Activated CD8-positive, alpha-beta T cell treated with anti-CD3 and anti-CD28 coated beads for 36 hours (primary cell): ENCODE data around the gene KATNB1. TPM values are rescaled to one million over a fixed set of nuclear protein-coding genes. Genes with fewer than 3 reads are reported as not detected.

ENCODE experiments used
- ATAC-seq: fragments of 200-7000 bp; cut with Tn5 transposase; one replicate; pipeline ENCODE4 v1.10.0; 2021; ENCODE audit warnings: mild to moderate bottlenecking, moderate library complexity
- CTCF ChIA-PET: fragments of 350-600 bp; sonication (Branson Sonifier 250); formaldehyde crosslinking; loops from one replicate; lab custom pipeline; 2021; ENCODE audit warnings: antibody characterized with exemption; lab: Charles Lee
- POLR2A ChIA-PET: fragments of 350-600 bp; sonication (Branson Sonifier 250); formaldehyde crosslinking; loops from one replicate; lab custom pipeline; 2021; ENCODE audit warnings: antibody characterized with exemption; lab: Charles Lee
- DNase-seq: peaks from one replicate; pipeline ENCODE4 v3.0.0-alpha.2; 2020
- H3K27ac Mint-ChIP-seq: one replicate; pipeline ENCODE4 v1.8.0; 2021; ENCODE audit warnings: mild to moderate bottlenecking, mixed read lengths
- H3K27me3 Mint-ChIP-seq: one replicate; pipeline ENCODE4 v1.8.0; 2021; ENCODE audit warnings: mixed read lengths
- H3K36me3 Mint-ChIP-seq: one replicate; pipeline ENCODE4 v1.8.0; 2021; ENCODE audit warnings: low read depth, mixed read lengths
- H3K4me1 Mint-ChIP-seq: one replicate; pipeline ENCODE4 v1.8.0; 2021; ENCODE audit warnings: low read depth, mixed read lengths
- H3K4me3 Mint-ChIP-seq: one replicate; pipeline ENCODE4 v1.8.0; 2021; ENCODE audit warnings: mild to moderate bottlenecking, moderate library complexity, mixed read lengths
- H3K9me3 Mint-ChIP-seq: one replicate; pipeline ENCODE4 v1.8.0; 2021; ENCODE audit warnings: mixed read lengths
- CTCF ChIP-seq: fragments of 200-600 bp; IDR thresholded peaks from one replicate; pipeline ENCODE4 v1.8.0; 2022; ENCODE audit warnings: antibody characterized with exemption, mild to moderate bottlenecking
- intact Hi-C: fragments of 100-400 bp; cut with micrococcal nuclease; formaldehyde crosslinking; loops from one replicate; pipeline ENCODE4 v1.10.0; 2022
- total RNA-seq, 2 experiments: library from RNA; stranded (reverse); gene quantifications; one replicate each; pipeline ENCODE4 v1.2.3, GENCODE V29; 2021

The KATNB1 gene
- total RNA-seq, 2 experiments from 2014 or later = 35.1 to 39.6 TPM

GRCh38 chr16:57783116-57783515, 47.5 kb downstream of the KATNB1 start:
- no peaks in the 10 kb centered on the region for H3K27me3 Mint-ChIP-seq
- CTCF ChIA-PET = interaction anchor here (0.7 to 1.6 kb wide), 3 partner anchors 12 to 134 kb away, joined by 3 read pairs; no protein-coding TSS in a partner anchor
- no peaks in the 10 kb centered on the region for H3K4me1 Mint-ChIP-seq
- DNase-seq = no peak
- H3K27ac Mint-ChIP-seq = no peak overlapping the region
- POLR2A ChIA-PET = no interaction called here
- H3K4me3 Mint-ChIP-seq = no peak overlapping the region
- ATAC-seq = no peak
- H3K9me3 Mint-ChIP-seq = no peaks in the 10 kb centered on the region
- intact Hi-C loops = no loop called here
- no peaks in the 10 kb centered on the region for H3K36me3 Mint-ChIP-seq
- no peak for TF ChIP-seq CTCF

- Mint-ChIP-seq H3K4me1 (no peaks in the 10 kb centered on the region), H3K4me3 (no peak overlapping the region), H3K9me3 (no peaks in the 10 kb centered on the region), H3K36me3 (no peaks in the 10 kb centered on the region), H3K27ac (no peak overlapping the region), H3K27me3 (no peaks in the 10 kb centered on the region)
- intact Hi-C loops = no loop called here
- ChIA-PET CTCF (no interaction called here), POLR2A (no interaction called here)
- no peak for TF ChIP-seq CTCF
- ATAC-seq (no peak), DNase-seq (no peak)
These were observed 48.3 kb downstream of the KATNB1 start for GRCh38 chr16:57783883-57784282.

GRCh38 chr16:57784334-57784733, 48.8 kb downstream of the KATNB1 start:
- H3K4me3 Mint-ChIP-seq = no peak overlapping the region
- no peaks in the 10 kb centered on the region for H3K4me1 Mint-ChIP-seq
- no peak overlapping the region for H3K27ac Mint-ChIP-seq
- no peaks in the 10 kb centered on the region for H3K9me3 Mint-ChIP-seq
- ATAC-seq (no peak), DNase-seq (no peak)
- no peak for TF ChIP-seq CTCF
- POLR2A ChIA-PET = no interaction called here
- CTCF ChIA-PET = no interaction called here
- no peaks in the 10 kb centered on the region for H3K27me3 Mint-ChIP-seq
- H3K36me3 Mint-ChIP-seq = no peaks in the 10 kb centered on the region
- intact Hi-C loops = no loop called here

GRCh38 chr16:57785385-57785784, 49.8 kb downstream of the KATNB1 start:
- Mint-ChIP-seq H3K36me3 (no peaks in the 10 kb centered on the region), H3K27me3 (no peaks in the 10 kb centered on the region), H3K9me3 (no peaks in the 10 kb centered on the region), H3K4me3 (no peak overlapping the region), H3K27ac (no peak overlapping the region), H3K4me1 (no peaks in the 10 kb centered on the region)
- intact Hi-C loops = no loop called here
- no peak for DNase-seq
- ATAC-seq = no peak
- POLR2A ChIA-PET = interaction anchor here (1.3 kb wide), 1 partner anchor 40 kb away, joined by 3 read pairs; no protein-coding TSS in a partner anchor
- CTCF ChIA-PET = no interaction called here
- TF ChIP-seq CTCF = no peak

GRCh38 chr16:57785924-57786323, 50.4 kb downstream of the KATNB1 start:
- DNase-seq = no peak
- ChIA-PET CTCF (no interaction called here), POLR2A (interaction anchor here (1.3 kb wide), 1 partner anchor 40 kb away, joined by 3 read pairs; no protein-coding TSS in a partner anchor)

More at GRCh38 chr16:57785924-57786323, 50.4 kb downstream of the KATNB1 start:
- no peak for TF ChIP-seq CTCF
- Mint-ChIP-seq H3K9me3 (no peaks in the 10 kb centered on the region), H3K4me1 (no peaks in the 10 kb centered on the region), H3K4me3 (no peak overlapping the region), H3K27me3 (no peaks in the 10 kb centered on the region), H3K36me3 (no peaks in the 10 kb centered on the region), H3K27ac (no peak overlapping the region)
- intact Hi-C loops = no loop called here
- ATAC-seq = no peak
